ENCODE results near the gene SAMD11. TPM values are rescaled to one million over a fixed set of nuclear protein-coding genes. Genes with fewer than 3 reads are reported as not detected.

SAMD11 gene
- total RNA-seq, 1 experiment from 2014 or later, result 13.5 TPM

- TF ChIP-seq, protein P1, sequence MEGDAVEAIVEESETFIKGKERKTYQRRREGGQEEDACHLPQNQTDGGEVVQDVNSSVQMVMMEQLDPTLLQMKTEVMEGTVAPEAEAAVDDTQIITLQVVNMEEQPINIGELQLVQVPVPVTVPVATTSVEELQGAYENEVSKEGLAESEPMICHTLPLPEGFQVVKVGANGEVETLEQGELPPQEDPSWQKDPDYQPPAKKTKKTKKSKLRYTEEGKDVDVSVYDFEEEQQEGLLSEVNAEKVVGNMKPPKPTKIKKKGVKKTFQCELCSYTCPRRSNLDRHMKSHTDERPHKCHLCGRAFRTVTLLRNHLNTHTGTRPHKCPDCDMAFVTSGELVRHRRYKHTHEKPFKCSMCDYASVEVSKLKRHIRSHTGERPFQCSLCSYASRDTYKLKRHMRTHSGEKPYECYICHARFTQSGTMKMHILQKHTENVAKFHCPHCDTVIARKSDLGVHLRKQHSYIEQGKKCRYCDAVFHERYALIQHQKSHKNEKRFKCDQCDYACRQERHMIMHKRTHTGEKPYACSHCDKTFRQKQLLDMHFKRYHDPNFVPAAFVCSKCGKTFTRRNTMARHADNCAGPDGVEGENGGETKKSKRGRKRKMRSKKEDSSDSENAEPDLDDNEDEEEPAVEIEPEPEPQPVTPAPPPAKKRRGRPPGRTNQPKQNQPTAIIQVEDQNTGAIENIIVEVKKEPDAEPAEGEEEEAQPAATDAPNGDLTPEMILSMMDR (conservative IDR thresholded peaks at IDR 0.05), result no peak
- peak overlapping the region; percentile 40 to 69 for H3K4me3 Mint-ChIP-seq
- no peaks in the 10 kb centered on the region for H3K4me1 ChIP-seq (ENCODE audit: insufficient read depth, low read length)
- peaks cover 68% of the 10 kb centered on the region for H3K27me3 Mint-ChIP-seq (ENCODE audit: low read depth)
- peak overlapping the region; percentile 36 for H3K4me2 ChIP-seq (ENCODE audit: insufficient read depth, insufficient read length, low read length)
- no peak overlapping the region for H3T11ph ChIP-seq (ENCODE audit: low read length)
- no peak overlapping the region for H2BK5ac ChIP-seq (ENCODE audit: insufficient read length, low read length)
- H3K9ac ChIP-seq (ENCODE audit: extremely low read depth, insufficient read length, low read length), result no peak overlapping the region
- no CpG with 5 or more reads among the region's 86 CpGs for WGBS (ENCODE audit: extremely low coverage, insufficient read length, low lambda C conversion rate)
- H3K79me1 ChIP-seq (ENCODE audit: insufficient read depth, low read depth, low read length, poor library complexity, severe bottlenecking), result no peaks in the 10 kb centered on the region
- H3K9me3 ChIP-seq (ENCODE audit: control insufficient read depth, low read depth, low read length), result no peaks in the 10 kb centered on the region
- no peak overlapping the region for H4K91ac ChIP-seq (ENCODE audit: insufficient read length, low read depth, low read length)
- H4K8ac ChIP-seq (replicated peaks; ENCODE audit: insufficient read length, low read depth, low read length), result no peak overlapping the region
- no peak overlapping the region for H2AK5ac ChIP-seq (ENCODE audit: insufficient read length, low read length)
- peaks cover 5 to 43% of the 10 kb centered on the region in 2 experiments for H3K4me1 Mint-ChIP-seq
- H3K23ac ChIP-seq (ENCODE audit: insufficient read length, low read depth, low read length), result no peak overlapping the region
- no peaks in the 10 kb centered on the region for H4K20me1 ChIP-seq (ENCODE audit: control insufficient read depth, insufficient read depth, insufficient read length)
- peaks cover under 1 to 13% (median 5%) of the 10 kb centered on the region in 3 experiments for H3K36me3 Mint-ChIP-seq (ENCODE audit: insufficient read depth in 1 of 3, low read depth in 3 of 3)
- no peak overlapping the region for H3K18ac ChIP-seq (ENCODE audit: insufficient read length, low read depth, low read length)
- peaks cover 45% of the 10 kb centered on the region for H3K27me3 ChIP-seq (ENCODE audit: insufficient read depth, low read length)
- H2AFZ ChIP-seq (ENCODE audit: low read length), result no peak overlapping the region
- H3K79me2 ChIP-seq (ENCODE audit: insufficient read depth, low read length), result no peaks in the 10 kb centered on the region
- no peaks in the 10 kb centered on the region for H3K9me3 Mint-ChIP-seq
- H2BK20ac ChIP-seq (ENCODE audit: low read depth, low read length, poor library complexity, severe bottlenecking), result no peak overlapping the region
- H3K4ac ChIP-seq (ENCODE audit: low read depth, low read length), result no peak overlapping the region
- no peak for DNase-seq
- H2BK15ac ChIP-seq (ENCODE audit: low read depth, low read length), result no peak overlapping the region
- H3K23me2 ChIP-seq (ENCODE audit: insufficient read length, low read depth, low read length, poor library complexity, severe bottlenecking), result peaks cover 6% of the 10 kb centered on the region
- no peak overlapping the region for H3K27ac ChIP-seq (ENCODE audit: insufficient read length, low read depth, low read length)
- H3K27ac Mint-ChIP-seq, result no peak overlapping the region
- no peak overlapping the region for H3K56ac ChIP-seq (ENCODE audit: insufficient read length, low read depth, low read length)
- no peak overlapping the region for H2BK120ac ChIP-seq (ENCODE audit: low read depth, low read length, poor library complexity, severe bottlenecking)
- no peak overlapping the region for H2BK12ac ChIP-seq (ENCODE audit: insufficient read length, low read depth, low read length)
- H3K14ac ChIP-seq (ENCODE audit: insufficient read depth, low read length), result no peak overlapping the region
- H4K5ac ChIP-seq (ENCODE audit: insufficient read length, low read depth, low read length), result no peak overlapping the region
Observed at GRCh38 chr1:940107-941014, 16.6 kb downstream of the SAMD11 start.

Data from H9 (cell line).